Lung (tissue), 12 donors: ENCODE measurements around the gene SCARB1. TPM values are rescaled to one million over a fixed set of nuclear protein-coding genes. Genes with fewer than 3 reads are reported as not detected.
"Not testable (repeated sequence)": the region's sequence is repeated elsewhere in the genome, so short reads cannot be mapped to it uniquely, and the experiment has no call there.

ENCODE experiments used
- ATAC-seq: fragments of 200-7000 bp; cut with Tn5 transposase; one replicate; pipeline ENCODE4 v1.9.1; 2020; ENCODE audit warnings: moderate number of reproducible peaks; ENCODE audit not compliant: insufficient read depth, low FRiP score
- DNase-seq, 3 donors: peaks; one replicate each; pipeline ENCODE4 v3.0.0-alpha.2; 2013 to 2017
- H3K27ac ChIP-seq, 2 donors: one replicate each; pipeline ENCODE4 v1.5.1; 2013; ENCODE audit warnings: mild to moderate bottlenecking in 2 of 2, moderate library complexity in 2 of 2, control low read depth in 1 of 2, inconsistent platforms in 1 of 2, low read depth in 1 of 2, low read length in 1 of 2
- H3K27me3 ChIP-seq, 3 donors: one replicate each; pipeline ENCODE4 v1.5.1; 2013; ENCODE audit warnings: low read length in 2 of 3; ENCODE audit not compliant: control insufficient read depth in 3 of 3, insufficient read depth in 3 of 3
- H3K36me3 ChIP-seq, 4 donors: one replicate each; pipeline ENCODE4 v1.5.1; 2013; ENCODE audit warnings: low read length in 4 of 4, mild to moderate bottlenecking in 1 of 4, moderate library complexity in 1 of 4; ENCODE audit not compliant: control insufficient read depth in 4 of 4, insufficient read depth in 4 of 4
- H3K4me1 ChIP-seq, 5 donors: one replicate each; pipeline ENCODE4 v1.5.1; 2013; ENCODE audit warnings: low read length in 5 of 5, mild to moderate bottlenecking in 2 of 5, moderate library complexity in 1 of 5; ENCODE audit not compliant: control insufficient read depth in 5 of 5, insufficient read depth in 5 of 5
- H3K4me3 ChIP-seq: one replicate; pipeline ENCODE4 v1.5.1; 2013; ENCODE audit warnings: mild to moderate bottlenecking, control low read depth, moderate library complexity
- H3K9ac ChIP-seq, 2 donors: one replicate each; pipeline ENCODE4 v1.5.1; 2013; ENCODE audit warnings: low read length in 2 of 2, control low read depth in 1 of 2; ENCODE audit not compliant: insufficient read depth in 1 of 2
- H3K9me3 ChIP-seq, 4 donors: one replicate each; pipeline ENCODE4 v1.5.1; 2013; ENCODE audit warnings: low read length in 3 of 4, mild to moderate bottlenecking in 1 of 4, moderate library complexity in 1 of 4; ENCODE audit not compliant: control insufficient read depth in 4 of 4, insufficient read depth in 3 of 4
- CTCF ChIP-seq: IDR thresholded peaks from 2 replicates; pipeline ENCODE4 v1.5.1; 2012; ENCODE audit warnings: mild to moderate bottlenecking; ENCODE audit errors: control extremely low read depth, extremely low read depth
- WGBS, 2 donors: extraction: QIAGEN DNeasy Blood & Tissue Kit; methylation state at CpG; one replicate each; pipeline ENCODE4 v1.1.7; 2013; 5-methylcytosine and 5-hydroxymethylcytosine counted together
- polyA plus RNA-seq, 2 donors: library from polyadenylated mRNA; stranded (reverse); fragments of 200-250 nt; gene quantifications; one replicate each; pipeline ENCODE4 v1.2.1, GENCODE V29; 2013
- total RNA-seq, 2 donors: library from RNA; depleted of rRNA in 1 of 2; stranded (reverse); fragments of >200 nt in 1 of 2; gene quantifications; one replicate each; pipeline ENCODE4 v1.2.1, GENCODE V29; 2014 to 2021
- donor health status: control.
- donor health status: control.
- donor health status: Bipolar disorder and iron deficiency.
- donor health status: healthy.
- donor health status: DM: yes; HTN: yes; CAD: no.

Gene SCARB1
- total and polyA plus RNA-seq, 4 donors: 11.9 to 31.3 (median 28.8) TPM

GRCh38 chr12:124904306-124905098 lies 40.8 kb upstream of the SCARB1 start:
- WGBS, 2 donors: 25 to 38% methylated on average over 15 of the region's 15 CpGs
- Histone ChIP-seq H3K4me1 (peaks cover 4 to 13% (median 6%) of the 10 kb centered on the region in 5 donors), H3K36me3 (no peaks in the 10 kb centered on the region), H3K27me3 (no peaks in the 10 kb centered on the region), H3K9ac (no peak overlapping the region), H3K4me3 (no peak overlapping the region), H3K27ac (peak overlapping the region; percentile 49 to 71), H3K9me3 (no peaks in the 10 kb centered on the region)
- DNase-seq (peak; percentile 62 to 82 (median 78)), ATAC-seq (peak; percentile 85)
- no peak for TF ChIP-seq CTCF

- WGBS, 2 donors: 93 to 95% methylated on average over 6 of the region's 6 CpGs
- H3K4me3 ChIP-seq: no peak overlapping the region
- no peak for TF ChIP-seq CTCF
- no peaks in the 10 kb centered on the region for H3K27me3 ChIP-seq
- H3K27ac ChIP-seq: no peak overlapping the region
- ATAC-seq: no peak
- no peaks in the 10 kb centered on the region for H3K36me3 ChIP-seq
- peaks cover 4 to 23% (median 10%) of the 10 kb centered on the region in 5 donors for H3K4me1 ChIP-seq
- no peak overlapping the region for H3K9ac ChIP-seq
- H3K9me3 ChIP-seq: no peaks in the 10 kb centered on the region
- DNase-seq: no peak
Measured at GRCh38 chr12:124902916-124903315, 39.3 kb upstream of the SCARB1 start.

- Histone ChIP-seq H3K36me3 (no peaks in the 10 kb centered on the region), H3K4me3 (no peak overlapping the region), H3K27me3 (no peaks in the 10 kb centered on the region), H3K27ac (no peak overlapping the region), H3K9ac (no peak overlapping the region), H3K9me3 (no peaks in the 10 kb centered on the region), H3K4me1 (peaks cover 0 to 23% (median 10%) of the 10 kb centered on the region in 5 donors)
- DNase-seq: no peak
- no peak for TF ChIP-seq CTCF
- WGBS, 2 donors: 78 to 79% methylated on average over 3 of the region's 3 CpGs
- no peak for ATAC-seq
Measured at GRCh38 chr12:124901003-124901402, 37.3 kb upstream of the SCARB1 start.

- Histone ChIP-seq H3K4me1 (peaks cover 0 to 23% (median 10%) of the 10 kb centered on the region in 5 donors), H3K9ac (peak overlapping the region in 1 of 2 donors; percentile 9)
- not testable (repeated sequence) for H3K27me3 ChIP-seq, ATAC-seq, H3K4me3 ChIP-seq, H3K9me3 ChIP-seq, H3K27ac ChIP-seq, H3K36me3 ChIP-seq, DNase-seq
- 86 to 91% methylated on average over 8 of the region's 8 CpGs for WGBS, 2 donors
Measured at GRCh38 chr12:124900345-124900795, 36.7 kb upstream of the SCARB1 start.
